ENCODE measurements around the gene PRR11. TPM values are rescaled to one million over a fixed set of nuclear protein-coding genes. Genes with fewer than 3 reads are reported as not detected.

The PRR11 gene
- total RNA-seq, 1 experiment from 2014 or later = 39.8 TPM

DNA sequence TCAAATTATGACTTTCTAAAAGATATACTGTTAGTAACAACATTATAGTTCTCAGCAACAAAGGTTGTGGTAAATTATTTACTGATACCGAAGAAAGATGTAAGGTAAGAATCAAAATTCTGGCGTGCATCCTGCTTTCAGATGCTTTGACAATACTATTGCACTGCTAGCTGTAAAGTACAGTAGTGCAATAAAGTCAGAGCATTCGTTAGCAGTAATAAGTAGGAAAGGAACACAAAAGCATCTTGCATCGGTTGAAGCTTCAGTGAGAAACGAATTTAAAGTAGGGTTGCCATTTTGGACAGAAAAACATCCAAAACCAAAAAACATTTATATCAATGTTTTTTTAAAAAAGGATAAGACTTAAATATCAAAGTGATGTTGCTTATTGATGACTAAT, 4.5 kb upstream of the PRR11 start:
- no TSS peak for BruUV-seq (replicated peaks)
- DNase-seq (ENCODE audit: low read depth, low spot score) (no peak), ATAC-seq (no peak)
- no peak for TF ChIP-seq TCF7L2 (IDR thresholded peaks at IDR 0.05; ENCODE audit: low read depth, low read length)
- no peak for TF ChIP-seq SIN3A (IDR thresholded peaks at IDR 0.05; ENCODE audit: borderline replicate concordance, insufficient read depth, low read depth, low read length)
- TF ChIP-seq, protein P1, sequence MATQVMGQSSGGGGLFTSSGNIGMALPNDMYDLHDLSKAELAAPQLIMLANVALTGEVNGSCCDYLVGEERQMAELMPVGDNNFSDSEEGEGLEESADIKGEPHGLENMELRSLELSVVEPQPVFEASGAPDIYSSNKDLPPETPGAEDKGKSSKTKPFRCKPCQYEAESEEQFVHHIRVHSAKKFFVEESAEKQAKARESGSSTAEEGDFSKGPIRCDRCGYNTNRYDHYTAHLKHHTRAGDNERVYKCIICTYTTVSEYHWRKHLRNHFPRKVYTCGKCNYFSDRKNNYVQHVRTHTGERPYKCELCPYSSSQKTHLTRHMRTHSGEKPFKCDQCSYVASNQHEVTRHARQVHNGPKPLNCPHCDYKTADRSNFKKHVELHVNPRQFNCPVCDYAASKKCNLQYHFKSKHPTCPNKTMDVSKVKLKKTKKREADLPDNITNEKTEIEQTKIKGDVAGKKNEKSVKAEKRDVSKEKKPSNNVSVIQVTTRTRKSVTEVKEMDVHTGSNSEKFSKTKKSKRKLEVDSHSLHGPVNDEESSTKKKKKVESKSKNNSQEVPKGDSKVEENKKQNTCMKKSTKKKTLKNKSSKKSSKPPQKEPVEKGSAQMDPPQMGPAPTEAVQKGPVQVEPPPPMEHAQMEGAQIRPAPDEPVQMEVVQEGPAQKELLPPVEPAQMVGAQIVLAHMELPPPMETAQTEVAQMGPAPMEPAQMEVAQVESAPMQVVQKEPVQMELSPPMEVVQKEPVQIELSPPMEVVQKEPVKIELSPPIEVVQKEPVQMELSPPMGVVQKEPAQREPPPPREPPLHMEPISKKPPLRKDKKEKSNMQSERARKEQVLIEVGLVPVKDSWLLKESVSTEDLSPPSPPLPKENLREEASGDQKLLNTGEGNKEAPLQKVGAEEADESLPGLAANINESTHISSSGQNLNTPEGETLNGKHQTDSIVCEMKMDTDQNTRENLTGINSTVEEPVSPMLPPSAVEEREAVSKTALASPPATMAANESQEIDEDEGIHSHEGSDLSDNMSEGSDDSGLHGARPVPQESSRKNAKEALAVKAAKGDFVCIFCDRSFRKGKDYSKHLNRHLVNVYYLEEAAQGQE (IDR thresholded peaks at IDR 0.05; ENCODE audit: insufficient read depth in 1 of 2, low read depth in 2 of 2, low read length in 1 of 2) = no peak
- TF ChIP-seq, protein P2, sequence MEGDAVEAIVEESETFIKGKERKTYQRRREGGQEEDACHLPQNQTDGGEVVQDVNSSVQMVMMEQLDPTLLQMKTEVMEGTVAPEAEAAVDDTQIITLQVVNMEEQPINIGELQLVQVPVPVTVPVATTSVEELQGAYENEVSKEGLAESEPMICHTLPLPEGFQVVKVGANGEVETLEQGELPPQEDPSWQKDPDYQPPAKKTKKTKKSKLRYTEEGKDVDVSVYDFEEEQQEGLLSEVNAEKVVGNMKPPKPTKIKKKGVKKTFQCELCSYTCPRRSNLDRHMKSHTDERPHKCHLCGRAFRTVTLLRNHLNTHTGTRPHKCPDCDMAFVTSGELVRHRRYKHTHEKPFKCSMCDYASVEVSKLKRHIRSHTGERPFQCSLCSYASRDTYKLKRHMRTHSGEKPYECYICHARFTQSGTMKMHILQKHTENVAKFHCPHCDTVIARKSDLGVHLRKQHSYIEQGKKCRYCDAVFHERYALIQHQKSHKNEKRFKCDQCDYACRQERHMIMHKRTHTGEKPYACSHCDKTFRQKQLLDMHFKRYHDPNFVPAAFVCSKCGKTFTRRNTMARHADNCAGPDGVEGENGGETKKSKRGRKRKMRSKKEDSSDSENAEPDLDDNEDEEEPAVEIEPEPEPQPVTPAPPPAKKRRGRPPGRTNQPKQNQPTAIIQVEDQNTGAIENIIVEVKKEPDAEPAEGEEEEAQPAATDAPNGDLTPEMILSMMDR (IDR thresholded peaks at IDR 0.05) = no peak
- Histone ChIP-seq H3K36me3 (ENCODE audit: control insufficient read depth, insufficient read depth, low read length) (peaks cover 5% of the 10 kb centered on the region), H3K27me3 (ENCODE audit: control insufficient read depth, insufficient read depth, low read length) (no peaks in the 10 kb centered on the region), H3K9me3 (ENCODE audit: control insufficient read depth, insufficient read depth, low read depth, low read length) (no peaks in the 10 kb centered on the region), H3K4me1 (ENCODE audit: control insufficient read depth, insufficient read depth, low read length) (peaks cover 14% of the 10 kb centered on the region), H3K27ac (ENCODE audit: low read length) (peak overlapping the region; percentile 95; the same call in 1 of the 2 replicates), H3K4me3 (ENCODE audit: low read depth in 2 of 2, low read length in 2 of 2) (no peak overlapping the region)
- in situ Hi-C loops (cut with HindIII; ENCODE audit: low pct_unique_long_range_greater_than_20kb, low sequenced_read_pairs) (no loop called here), intact Hi-C loops (cut with micrococcal nuclease; ENCODE audit: unreplicated experiment) (no loop called here)
- ChIA-PET CTCF (no interaction called here), POLR2A (interaction anchor here (0.5 kb wide), 1 partner anchor 57 kb away, joined by 6 read pairs; no protein-coding TSS in a partner anchor)

DNA sequence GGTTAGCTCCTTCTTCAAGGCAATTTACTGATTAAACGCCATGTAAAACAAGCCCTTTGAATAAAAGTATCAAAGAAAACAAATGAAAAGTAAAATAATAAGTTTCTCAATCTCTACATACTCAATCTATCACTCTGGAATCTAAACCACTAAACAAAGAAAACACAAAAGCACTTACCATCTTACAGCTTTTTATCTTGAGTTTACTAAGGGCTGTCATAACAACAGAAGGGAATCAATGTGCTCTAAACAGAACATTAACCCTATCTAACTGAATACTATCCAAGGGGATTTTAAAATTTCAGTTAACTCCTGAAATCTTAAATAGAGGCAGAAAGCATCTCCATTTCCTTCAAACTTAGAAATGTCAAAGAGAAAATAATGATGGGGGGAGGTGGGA, 4.0 kb upstream of the PRR11 start:
- Histone ChIP-seq H3K4me1 (ENCODE audit: control insufficient read depth, insufficient read depth, low read length) (peaks cover 14% of the 10 kb centered on the region), H3K4me3 (ENCODE audit: low read depth in 2 of 2, low read length in 2 of 2) (peak overlapping the region in 1 of 2 experiments; percentile 80; a peak in 3 of 4 replicates), H3K36me3 (ENCODE audit: control insufficient read depth, insufficient read depth, low read length) (peaks cover 7% of the 10 kb centered on the region), H3K27ac (ENCODE audit: low read length) (peak overlapping the region; percentile 95), H3K27me3 (ENCODE audit: control insufficient read depth, insufficient read depth, low read length) (no peaks in the 10 kb centered on the region), H3K9me3 (ENCODE audit: control insufficient read depth, insufficient read depth, low read depth, low read length) (no peaks in the 10 kb centered on the region)
- ChIA-PET CTCF (no interaction called here), POLR2A (interaction anchor here (0.5 kb wide), 1 partner anchor 57 kb away, joined by 6 read pairs; no protein-coding TSS in a partner anchor)
- ATAC-seq = no peak
- intact Hi-C loops (cut with micrococcal nuclease; ENCODE audit: unreplicated experiment) (no loop called here), in situ Hi-C loops (cut with HindIII; ENCODE audit: low pct_unique_long_range_greater_than_20kb, low sequenced_read_pairs) (no loop called here)
- no TSS peak for BruUV-seq (replicated peaks)
- TF ChIP-seq, protein P2 (IDR thresholded peaks at IDR 0.05) = no peak
- no peak for TF ChIP-seq TCF7L2 (IDR thresholded peaks at IDR 0.05; ENCODE audit: low read depth, low read length)
- TF ChIP-seq SIN3A (IDR thresholded peaks at IDR 0.05; ENCODE audit: borderline replicate concordance, insufficient read depth, low read depth, low read length) = no peak
- TF ChIP-seq, protein P1 (IDR thresholded peaks at IDR 0.05; ENCODE audit: insufficient read depth in 1 of 2, low read depth in 2 of 2, low read length in 1 of 2) = no peak
- TF ChIP-seq POLR2AphosphoS5 (IDR thresholded peaks at IDR 0.05; ENCODE audit: low read depth, low read length) = no peak
- no peak for DNase-seq (ENCODE audit: low read depth, low spot score)
